HG03342 (cell line): ENCODE measurements around the gene MYG1.
"Not testable (repeated sequence)": the region's sequence is repeated elsewhere in the genome, so short reads cannot be mapped to it uniquely, and the experiment has no call there.

ENCODE experiments used
- ATAC-seq: cut with Tn5 transposase; IDR thresholded peaks from one replicate; pipeline ENCODE4 v1.9.1; 2021; ENCODE audit warnings: mild to moderate bottlenecking, moderate library complexity; ENCODE audit not compliant: unreplicated experiment

MYG1 gene

DNA sequence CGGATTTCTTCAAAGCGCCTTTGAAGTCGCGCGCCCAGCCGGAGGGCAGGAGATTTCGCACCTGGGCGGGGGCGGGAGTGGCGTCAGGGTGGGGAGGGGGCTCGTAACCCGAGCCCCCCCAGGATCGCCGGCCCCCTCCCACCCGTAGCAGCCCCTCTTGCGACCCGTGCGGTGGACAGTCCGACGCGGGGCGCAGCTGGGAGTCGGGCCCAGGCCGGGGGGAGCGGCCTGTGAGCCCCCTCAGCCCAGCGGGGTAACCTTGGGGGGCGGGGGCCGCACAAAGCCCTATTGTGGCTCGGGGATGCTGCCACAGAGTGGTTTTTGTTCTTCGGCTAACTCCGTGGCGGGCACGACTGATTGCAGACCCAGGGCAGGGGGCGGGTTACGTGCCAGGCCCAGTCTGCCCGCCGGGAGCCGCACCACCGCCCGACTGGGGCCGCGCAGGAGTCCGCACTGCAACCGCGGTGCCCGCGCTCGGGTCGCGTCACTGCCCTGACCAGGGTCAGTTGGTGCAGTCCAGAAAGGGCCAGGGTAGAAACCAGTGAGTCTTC, 26.1 kb downstream of the MYG1 start:
- no peak for ATAC-seq

DNA sequence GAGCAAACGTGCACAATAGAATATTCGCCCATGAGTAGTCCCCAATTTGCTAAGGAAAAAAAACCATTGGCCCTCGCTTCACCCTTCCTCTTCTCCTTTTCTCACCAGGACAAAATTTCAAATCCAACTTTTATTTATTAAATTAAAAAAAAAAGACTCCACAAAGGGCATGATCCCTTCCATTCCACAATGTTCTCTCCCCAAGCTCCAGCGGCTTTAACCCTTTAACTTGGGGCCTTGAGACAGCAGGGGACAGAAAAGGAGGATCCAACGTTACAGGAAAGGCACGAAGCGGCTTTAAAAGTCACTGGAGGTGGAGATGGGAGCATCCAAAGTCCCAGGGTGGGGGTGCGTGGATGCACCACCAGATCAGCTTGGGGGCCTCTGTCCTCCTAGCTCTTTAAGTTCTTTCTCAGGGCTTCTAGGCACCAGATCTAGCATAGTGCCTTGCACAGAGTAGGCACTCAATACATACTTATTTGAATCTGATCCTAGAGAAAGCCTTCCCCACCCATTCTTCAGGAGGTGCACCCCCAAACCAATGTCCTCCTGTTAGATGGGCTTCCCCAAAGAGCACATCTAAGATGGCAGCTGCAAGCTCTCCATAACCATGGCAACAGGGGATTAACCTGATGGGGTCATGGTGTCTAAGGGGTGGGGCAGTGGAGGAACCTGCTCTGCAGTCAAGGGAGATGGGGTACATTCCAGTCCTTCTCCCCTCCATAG, 27.1 kb downstream of the MYG1 start:
- no peak for ATAC-seq

DNA sequence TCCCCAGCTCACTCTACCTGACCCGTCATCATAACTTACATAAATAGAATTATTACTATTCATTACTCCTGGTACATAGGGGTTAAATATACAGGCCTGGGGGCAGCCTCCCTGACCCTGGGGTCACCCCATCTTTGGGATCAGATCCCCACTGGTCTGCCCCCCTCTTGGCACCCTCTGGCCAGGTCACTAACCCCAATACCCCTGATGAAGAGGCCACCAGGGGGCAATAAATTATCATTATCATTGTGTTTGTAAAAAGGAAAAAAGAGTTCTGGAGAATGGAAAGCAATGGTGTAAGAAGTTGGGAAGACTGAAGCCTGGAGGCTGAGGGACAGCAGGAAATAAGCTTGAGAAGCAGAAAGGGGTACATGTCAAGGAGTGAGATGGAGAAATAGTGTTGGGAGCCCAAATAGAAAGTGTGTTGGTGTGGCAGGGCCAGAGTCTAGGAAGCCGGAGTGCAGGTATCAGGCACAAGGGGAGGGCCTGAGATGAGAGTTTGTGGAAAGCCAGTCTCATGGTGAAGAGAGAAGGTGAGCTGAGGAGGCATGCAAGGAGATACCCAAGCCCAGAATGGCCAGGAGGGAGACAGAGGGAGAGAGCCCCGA, 28.0 kb downstream of the MYG1 start:
- no peak for ATAC-seq

DNA sequence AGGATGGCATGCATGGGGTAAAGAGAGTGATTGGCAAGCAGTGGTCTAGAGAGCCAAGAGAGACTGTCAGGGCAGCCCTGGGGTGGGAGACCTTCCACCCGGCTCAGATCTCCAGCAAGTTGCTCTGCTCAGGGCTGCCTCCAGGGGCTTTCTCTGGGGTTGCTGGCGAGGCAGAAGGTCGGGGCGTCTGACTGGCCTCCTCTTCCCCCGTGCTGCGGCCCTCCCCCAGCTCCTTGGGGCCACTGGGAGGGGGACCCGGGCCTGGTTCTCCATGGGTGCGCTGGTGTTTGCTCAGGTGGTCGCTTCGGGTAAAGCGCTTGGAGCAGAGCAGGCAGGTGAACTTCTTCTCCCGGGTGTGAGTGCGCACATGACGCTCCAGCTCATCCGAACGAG, 28.5 kb downstream of the MYG1 start:
- no peak for ATAC-seq

DNA sequence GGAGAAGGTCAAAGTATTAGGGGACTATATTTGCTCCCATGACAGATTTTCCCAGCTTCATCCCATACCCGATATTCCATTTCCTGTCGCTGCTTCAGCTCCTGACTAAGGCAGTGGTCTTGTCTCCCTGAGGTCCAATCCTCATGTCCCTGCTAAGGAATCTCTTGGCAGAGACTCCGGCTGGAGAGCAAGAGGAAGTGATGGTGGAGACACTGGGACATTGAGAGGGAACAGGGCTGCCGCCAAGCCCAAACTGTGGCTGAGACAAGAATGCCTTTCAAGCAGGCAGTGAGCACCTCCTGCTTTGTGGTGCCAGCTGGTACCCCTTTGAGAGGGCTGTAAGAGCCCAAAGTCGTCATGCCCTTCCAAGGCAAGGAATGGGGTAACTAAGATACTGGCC, 31.2 kb downstream of the MYG1 start:
- no peak for ATAC-seq

DNA sequence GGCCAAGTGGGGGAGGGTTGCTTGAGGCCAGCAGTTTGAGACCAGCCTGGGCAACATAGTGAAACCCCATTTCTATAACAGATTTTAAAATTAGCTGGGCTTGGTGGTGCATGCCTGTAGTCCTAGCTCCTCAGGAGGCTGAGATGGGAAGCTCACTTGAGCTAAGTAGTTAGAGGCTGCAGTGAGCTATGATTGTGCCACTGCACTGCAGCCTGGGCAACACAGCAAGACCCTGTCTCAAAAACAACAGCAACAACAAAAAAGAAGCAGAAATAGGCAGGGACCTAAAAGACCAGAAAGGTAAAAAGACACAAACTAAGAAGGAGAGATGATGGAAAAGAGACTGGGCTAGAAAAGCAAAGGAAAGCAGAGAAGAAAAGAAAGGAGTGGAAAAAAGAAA, 32.8 kb downstream of the MYG1 start:
- ATAC-seq: not testable (repeated sequence)

DNA sequence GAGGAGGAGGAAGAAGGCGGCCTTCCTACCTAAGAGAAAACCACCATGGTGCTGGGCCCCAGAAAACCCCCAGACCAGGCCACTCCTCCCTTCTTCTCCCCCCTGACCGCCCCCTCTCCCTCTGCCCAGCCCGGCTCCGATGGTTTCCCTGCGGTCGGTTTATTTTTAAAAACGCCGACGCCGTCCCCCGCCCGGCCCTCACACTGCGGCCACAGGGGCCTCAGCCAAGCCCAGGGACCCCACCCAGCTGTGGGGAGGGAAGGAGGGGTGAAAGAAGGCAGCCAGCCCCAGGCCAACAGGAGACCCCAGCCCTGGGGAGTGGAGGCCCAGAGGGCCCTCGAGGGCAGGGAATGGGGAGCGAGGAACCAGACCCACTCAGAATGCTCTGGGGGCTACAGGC, 33.2 kb downstream of the MYG1 start:
- no peak for ATAC-seq

DNA sequence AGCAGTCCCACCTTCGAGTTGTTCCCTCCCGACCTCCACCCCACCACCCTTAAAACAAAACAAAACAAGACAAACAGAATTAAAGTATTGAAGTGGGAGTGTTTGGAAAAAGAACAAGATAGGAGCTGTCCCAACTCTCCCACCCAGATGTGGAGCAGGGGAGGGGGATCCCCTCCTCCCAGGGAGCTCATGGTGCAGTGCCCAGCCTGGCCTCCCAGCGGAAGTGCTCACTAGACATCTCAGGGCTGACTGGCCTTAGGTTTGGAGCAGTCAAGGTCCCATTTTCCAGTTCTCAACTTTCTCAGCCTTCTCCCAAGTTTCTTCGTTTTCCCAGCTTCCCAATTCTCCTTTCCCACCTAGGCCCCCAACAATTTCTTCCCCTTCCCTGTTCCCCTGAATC, 33.8 kb downstream of the MYG1 start:
- no peak for ATAC-seq

DNA sequence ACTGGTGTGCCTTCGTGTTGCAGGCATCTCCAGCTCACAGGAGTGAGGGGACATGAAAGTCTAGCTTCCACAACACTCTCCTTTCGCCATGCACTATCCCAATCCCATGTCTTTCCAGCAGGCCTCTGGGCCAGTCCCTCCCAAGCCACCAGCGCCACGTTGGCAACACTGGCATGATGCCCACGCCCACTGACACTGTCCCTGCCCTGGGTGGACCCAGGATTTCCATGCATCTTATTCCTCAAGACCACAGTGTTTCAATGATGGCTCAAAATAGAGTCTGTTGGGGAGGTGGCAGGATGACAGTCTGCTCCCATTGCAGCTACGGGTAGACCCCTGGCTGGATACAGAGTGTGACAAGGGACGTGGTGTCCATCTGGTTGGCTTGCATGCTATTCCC, 34.4 kb downstream of the MYG1 start:
- ATAC-seq: no peak

DNA sequence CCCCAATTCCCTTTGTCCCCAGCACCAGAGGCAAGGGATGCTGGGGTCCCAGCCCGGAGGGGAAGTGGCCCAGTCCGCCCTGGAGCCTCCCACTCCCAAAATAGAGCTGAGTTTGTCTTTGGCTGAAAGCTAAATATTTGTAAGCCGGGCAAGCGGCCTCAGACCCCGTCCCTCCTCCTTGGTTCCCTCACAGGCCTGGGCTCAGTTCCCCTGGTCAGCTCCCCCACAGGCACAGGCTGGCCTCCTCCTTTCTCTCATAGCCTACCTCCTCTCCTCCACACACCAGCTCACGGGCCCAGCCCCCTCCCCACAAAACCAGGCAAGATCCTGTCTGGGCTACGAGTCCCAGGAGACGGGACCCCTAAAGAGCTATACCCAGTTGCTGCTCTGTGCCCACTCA, 35.3 kb downstream of the MYG1 start:
- no peak for ATAC-seq

DNA sequence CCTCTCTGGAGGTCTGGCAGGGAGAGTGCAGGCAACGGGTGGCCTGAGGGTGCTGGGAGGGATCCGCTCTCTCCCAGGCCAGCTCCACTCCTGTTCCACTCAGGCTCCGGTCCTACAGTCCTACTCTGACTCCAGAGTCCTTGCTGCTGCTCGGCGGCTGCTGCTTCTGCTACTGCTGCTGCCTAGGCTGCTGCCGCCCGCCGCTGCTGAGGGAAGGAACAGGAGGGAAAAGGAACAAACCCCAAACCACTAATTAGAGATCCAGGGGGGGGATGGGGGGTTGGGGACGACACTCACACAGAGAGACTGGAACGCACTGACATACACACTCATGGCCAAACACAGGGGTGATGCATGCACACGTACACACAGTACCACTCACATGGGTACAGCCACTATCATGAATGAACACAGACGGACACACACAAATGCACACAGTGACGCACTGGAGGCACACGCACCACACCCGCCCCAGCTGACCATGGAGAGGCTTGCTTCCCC, 36.7 kb downstream of the MYG1 start, which contains the start of gene SP7:
SP7 (minus strand) TSS at position 174 of the 501 bp plus-strand sequence. CDS start 708 bp downstream, outside the sequence.
- ATAC-seq: no peak

DNA sequence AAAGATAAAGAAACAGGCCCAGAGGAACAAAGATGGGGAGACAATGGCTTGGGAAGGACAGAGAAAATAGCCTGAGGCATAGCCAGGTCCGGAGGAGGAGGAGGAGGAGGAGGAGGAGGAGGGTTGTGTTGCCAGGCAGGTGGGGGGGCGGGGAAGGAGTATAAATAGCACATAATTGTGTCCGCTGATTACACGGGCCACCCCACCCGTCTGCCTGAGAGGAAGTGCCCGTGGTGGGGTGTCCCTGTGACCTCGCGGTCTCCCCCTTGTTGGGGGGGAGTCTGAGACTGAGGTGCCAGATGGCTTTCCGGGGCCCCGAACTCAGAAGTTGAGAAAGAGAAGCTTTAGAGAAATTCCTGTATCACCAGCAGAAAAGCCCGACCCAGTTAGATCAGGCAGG, 38.5 kb downstream of the MYG1 start:
- no peak for ATAC-seq

DNA sequence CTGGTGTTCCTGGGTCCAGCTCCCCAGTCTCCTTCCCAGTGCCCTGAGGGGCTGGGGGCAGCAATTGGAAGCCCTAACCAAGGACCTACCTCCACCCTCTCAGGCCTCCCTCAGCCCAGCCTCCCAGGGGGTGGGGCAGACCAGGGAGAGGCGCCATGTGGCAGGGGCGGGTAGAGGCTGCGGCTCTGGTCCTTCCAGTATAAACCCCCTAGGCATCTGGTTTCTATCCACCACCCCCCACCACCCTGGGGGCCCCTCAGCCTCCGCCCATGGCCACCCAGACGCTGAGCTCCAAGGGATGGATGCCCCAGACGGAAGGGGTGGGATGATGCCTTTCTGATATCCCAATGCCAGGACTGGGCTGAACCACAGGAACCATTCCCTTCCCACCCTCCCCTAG, 39.4 kb downstream of the MYG1 start:
- ATAC-seq: no peak

DNA sequence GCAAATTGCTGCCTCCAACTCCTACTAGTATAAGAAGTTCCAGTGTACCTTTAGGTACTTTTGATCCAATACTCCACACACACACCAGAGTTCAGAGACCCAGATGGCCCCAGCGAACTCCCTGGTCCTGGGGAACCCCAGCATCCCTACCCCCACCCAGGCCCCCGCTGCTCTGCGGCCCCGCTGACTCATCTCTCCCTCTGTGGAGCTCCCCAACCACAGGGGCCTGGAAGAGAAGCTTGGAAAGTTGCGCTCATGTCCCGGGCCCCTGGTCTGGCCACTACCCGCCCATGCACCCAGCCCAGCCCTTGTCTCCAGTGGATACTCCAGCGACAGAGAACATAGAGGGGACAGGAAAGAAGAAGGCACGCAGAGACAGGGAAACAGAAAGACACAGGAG, 40.9 kb downstream of the MYG1 start:
- no peak for ATAC-seq

DNA sequence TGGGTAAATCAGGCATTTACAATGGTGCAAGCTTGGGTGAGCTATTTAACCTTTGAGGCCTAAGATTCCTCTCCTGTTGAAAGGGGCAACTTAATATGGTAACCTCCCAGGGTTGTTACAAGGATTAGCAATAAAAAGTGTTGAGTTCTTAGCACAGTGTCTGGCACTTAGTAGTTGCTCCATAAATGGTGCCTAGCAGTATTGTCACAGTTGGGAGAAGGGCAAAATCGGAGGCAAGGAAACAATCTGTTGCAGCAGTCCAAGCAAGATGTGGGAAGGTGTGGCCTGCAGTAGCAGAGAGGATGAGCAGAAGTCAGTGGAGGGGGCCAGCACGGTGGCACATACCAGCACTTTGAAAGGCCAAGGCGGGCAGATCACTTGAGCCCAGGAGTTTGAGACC, 44.0 kb downstream of the MYG1 start:
- ATAC-seq: no peak

DNA sequence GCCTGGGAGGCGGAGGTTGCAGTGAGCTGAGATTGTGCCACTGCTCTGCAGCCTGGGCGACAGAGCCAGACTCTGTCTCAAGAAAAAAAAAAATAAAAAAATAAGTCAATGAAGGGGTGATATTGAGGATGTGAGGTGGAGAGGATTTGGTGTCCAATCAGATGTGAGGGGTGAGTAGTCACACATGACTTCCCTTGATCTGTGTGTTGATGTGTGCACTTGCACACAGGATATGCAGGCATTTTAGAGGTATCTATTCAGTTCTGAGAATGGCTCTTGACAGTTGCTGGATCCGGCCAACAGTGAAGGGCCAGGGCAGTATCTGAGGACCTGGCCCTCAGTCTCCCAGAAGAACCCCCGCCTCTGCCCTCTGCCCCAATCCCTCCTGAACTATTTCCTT, 44.5 kb downstream of the MYG1 start:
- no peak for ATAC-seq

DNA sequence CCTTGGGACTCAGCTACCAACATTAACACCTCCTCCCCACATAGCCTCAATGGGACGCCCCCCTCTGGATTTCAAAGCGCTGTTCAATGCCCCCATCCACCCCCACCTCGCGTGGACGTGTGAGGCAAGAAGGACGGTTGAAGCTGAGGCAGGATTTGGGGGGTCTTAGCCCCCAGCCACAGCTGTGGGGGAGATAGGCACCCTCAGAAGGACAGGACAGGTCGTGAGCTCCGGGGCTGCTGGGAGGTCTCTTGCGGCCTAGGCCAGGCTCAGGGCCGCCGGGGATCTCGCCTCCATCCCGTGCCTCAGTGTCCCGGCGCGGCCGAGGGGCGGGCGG, 45.0 kb downstream of the MYG1 start:
- ATAC-seq: no peak

DNA sequence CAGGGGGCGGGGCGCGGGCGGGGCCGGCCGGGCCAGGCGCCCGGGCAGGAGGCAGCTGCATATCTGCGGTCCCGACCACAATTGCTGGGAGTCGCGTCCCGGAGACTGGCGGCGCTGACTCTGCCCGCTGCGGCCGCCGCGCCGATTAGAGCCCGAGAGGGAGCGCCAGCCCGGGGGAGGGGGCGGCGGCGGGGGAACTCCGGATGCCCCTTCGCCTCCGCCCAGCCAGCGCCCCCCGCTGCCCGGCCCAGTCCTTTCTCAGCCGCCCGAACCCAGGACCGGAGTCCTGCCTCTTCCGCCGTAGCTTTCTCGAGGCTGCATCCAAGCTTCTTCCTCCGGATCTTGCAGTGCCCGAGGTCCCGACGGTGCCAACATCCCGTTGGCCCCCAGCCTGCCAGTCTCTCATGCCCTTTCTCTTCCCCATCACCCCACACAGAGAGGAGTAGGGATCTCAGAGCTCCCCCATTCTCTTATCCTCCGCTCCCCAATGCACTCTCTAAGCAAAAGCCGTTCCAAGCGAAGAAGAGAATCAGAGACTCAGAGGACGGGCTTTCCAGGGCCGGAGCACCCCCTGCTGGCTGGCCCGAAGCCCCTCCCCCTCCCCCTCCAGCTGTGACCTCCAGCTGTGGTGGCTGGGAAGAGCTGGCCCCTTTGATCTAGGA, 45.5 kb downstream of the MYG1 start:
- ATAC-seq: peak; percentile 53

DNA sequence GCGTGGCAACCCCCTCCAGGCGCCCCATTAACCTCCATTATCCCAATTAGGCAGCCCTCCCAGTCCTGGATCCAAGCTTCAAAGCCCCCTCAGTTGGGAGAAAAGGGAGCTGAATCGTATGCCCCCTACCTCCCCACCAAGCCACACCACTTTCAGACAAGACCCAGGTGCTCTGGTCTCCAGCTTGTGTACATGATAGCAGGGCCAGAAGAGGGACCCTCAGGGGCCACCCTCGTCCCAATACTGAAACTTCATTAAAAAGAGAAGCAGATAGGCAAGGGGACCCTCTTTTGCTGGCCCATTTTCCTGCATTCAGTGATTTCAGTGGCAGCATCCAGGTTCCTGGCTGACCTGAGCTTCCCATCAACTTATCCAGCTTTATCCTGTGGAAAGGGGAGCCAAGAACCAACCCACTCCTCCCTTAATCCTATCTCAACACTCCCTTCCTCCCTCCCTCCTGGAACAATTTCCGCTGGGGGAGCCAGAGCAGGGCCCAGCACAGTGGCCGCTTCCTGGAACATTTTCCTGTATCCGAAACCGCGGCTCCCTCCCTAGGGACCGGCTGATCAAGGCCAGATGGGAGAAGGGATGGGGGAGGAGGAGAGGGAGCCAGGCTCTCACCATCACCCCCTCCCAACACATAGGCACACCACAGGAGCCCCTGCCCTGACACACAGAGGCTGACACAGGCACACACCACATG, 46.1 kb downstream of the MYG1 start:
- ATAC-seq: no peak

DNA sequence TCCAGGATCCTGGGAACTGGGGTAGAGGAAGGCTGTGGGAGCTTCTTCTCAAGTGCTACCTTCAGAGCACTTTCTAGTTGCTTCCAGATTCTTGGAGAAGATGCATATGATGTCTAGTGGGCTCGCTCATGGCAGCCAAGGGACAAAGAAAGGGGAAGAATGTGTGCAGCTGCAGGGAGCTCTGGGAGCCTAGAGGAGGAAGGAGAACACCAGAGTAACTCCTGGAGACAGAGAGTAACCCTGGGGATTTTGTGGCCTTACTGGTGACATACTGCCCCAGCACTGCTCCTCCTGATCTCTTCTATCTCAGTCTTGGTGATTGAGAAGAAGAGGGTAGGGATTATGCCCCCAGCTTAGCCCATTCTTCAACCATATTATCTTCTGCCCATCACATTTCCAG, 47.0 kb downstream of the MYG1 start:
- ATAC-seq: no peak

DNA sequence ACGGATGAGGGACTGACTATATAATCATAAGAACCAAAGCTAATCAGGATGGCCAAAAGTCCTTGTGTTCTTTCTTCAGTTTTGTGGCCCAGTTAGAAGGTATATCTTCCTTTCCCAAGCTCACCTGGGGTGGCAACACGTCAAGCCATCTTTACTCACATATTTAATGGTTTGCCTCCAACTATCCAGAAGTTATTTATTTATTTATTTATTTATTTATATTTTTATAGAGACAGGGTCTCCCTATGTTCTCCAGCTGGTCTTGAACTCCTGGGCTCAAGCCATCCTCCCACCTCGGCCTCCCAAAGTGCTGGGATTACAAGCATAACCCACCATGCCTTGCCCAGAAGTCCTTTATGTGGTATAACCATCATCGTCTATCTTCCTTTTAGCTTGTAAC, 48.4 kb downstream of the MYG1 start:
- ATAC-seq: no peak
